ENCODE data around the gene FAM193A. TPM values are rescaled to one million over a fixed set of nuclear protein-coding genes. Genes with fewer than 3 reads are reported as not detected.
"Not testable (repeated sequence)": the region's sequence is repeated elsewhere in the genome, so short reads cannot be mapped to it uniquely, and the experiment has no call there.

The FAM193A gene
- total and polyA plus RNA-seq, 5 donors from 2014 or later: 0.71 to 44.3 (median 1.6) TPM

GRCh38 chr4:2636994-2637393 is 100.5 kb downstream of the FAM193A start:
- H3K27me3 Mint-ChIP-seq; ATAC-seq (ENCODE audit: low read depth in 2 of 2); H3K9me3 ChIP-seq (ENCODE audit: control insufficient read depth in 2 of 2, low read length in 2 of 2); H3K4me3 Mint-ChIP-seq; H3K4me3 ChIP-seq (ENCODE audit: low read depth, low read length); H3K4me1 ChIP-seq (ENCODE audit: control insufficient read depth, insufficient read depth, low read length, poor library complexity, severe bottlenecking); H3K9me3 Mint-ChIP-seq; H3K27ac Mint-ChIP-seq; H3K27ac ChIP-seq (ENCODE audit: insufficient read depth, low read length, poor library complexity, severe bottlenecking); H3K27me3 ChIP-seq (ENCODE audit: control insufficient read depth, insufficient read depth, low read length); DNase-seq; H3K4me1 Mint-ChIP-seq: not testable (repeated sequence)
- H3K36me3 Mint-ChIP-seq: peaks cover 35% of the 10 kb centered on the region
- peaks cover 48% of the 10 kb centered on the region for H3K36me3 ChIP-seq (ENCODE audit: control insufficient read depth, insufficient read depth, low read length)

DNA sequence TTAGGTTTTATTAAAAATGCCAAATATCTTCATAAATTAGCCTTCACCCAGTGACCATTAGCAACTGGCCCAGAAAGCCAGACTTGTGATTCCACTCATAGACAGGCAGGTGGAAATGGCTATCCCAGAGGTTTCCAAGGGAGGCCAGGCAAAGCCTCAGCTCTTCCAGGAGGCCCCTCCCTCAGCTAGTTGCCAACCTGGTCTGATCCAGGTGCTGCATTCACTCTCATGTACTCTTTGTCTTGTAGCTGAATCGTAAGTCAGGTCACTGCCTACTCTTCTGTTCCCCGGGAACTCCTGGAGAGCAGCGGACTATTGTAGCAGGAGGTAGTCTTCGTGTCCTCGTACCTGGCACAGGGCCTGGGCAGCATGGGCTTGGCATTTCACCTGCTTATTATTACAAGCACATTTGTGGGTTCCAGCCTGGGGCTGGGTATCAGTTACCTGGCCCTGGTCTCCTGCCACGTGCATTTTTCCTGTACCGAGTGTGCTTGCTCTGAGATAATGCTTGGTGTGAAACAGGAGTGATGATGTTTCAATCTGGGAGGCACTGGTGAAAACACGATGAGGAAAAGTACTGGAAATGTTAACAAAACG is 101.6 kb downstream of the FAM193A start:
- H3K36me3 ChIP-seq (ENCODE audit: control insufficient read depth, insufficient read depth, low read length): peaks cover 43% of the 10 kb centered on the region
- ATAC-seq (ENCODE audit: low read depth in 2 of 2) (no peak), DNase-seq (no peak)
- H3K4me3 ChIP-seq (ENCODE audit: low read depth, low read length): no peak overlapping the region
- no peaks in the 10 kb centered on the region for H3K4me1 ChIP-seq (ENCODE audit: control insufficient read depth, insufficient read depth, low read length, poor library complexity, severe bottlenecking)
- Mint-ChIP-seq H3K9me3 (no peaks in the 10 kb centered on the region), H3K4me1 (peaks cover 0 to 4% (median 0%) of the 10 kb centered on the region in 4 donors), H3K27me3 (no peaks in the 10 kb centered on the region), H3K27ac (no peak overlapping the region), H3K36me3 (peaks cover 35% of the 10 kb centered on the region), H3K4me3 (no peak overlapping the region)
- H3K9me3 ChIP-seq (ENCODE audit: control insufficient read depth in 2 of 2, low read length in 2 of 2): no peaks in the 10 kb centered on the region
- no peak overlapping the region for H3K27ac ChIP-seq (ENCODE audit: insufficient read depth, low read length, poor library complexity, severe bottlenecking)
- no peaks in the 10 kb centered on the region for H3K27me3 ChIP-seq (ENCODE audit: control insufficient read depth, insufficient read depth, low read length)

GRCh38 chr4:2638730-2639129 is 102.3 kb downstream of the FAM193A start:
- H3K4me3 Mint-ChIP-seq: no peak overlapping the region
- Histone ChIP-seq H3K9me3 (ENCODE audit: control insufficient read depth in 2 of 2, low read length in 2 of 2) (no peaks in the 10 kb centered on the region), H3K4me3 (ENCODE audit: low read depth, low read length) (no peak overlapping the region), H3K27me3 (ENCODE audit: control insufficient read depth, insufficient read depth, low read length) (no peaks in the 10 kb centered on the region), H3K36me3 (ENCODE audit: control insufficient read depth, insufficient read depth, low read length) (peaks cover 49% of the 10 kb centered on the region), H3K27ac (ENCODE audit: insufficient read depth, low read length, poor library complexity, severe bottlenecking) (no peak overlapping the region), H3K4me1 (ENCODE audit: control insufficient read depth, insufficient read depth, low read length, poor library complexity, severe bottlenecking) (no peaks in the 10 kb centered on the region)
- ATAC-seq (ENCODE audit: low read depth in 2 of 2) (no peak), DNase-seq (no peak)
- peak overlapping the region in 1 of 3 donors; percentile 12 for H3K27ac Mint-ChIP-seq
- no peaks in the 10 kb centered on the region for H3K27me3 Mint-ChIP-seq
- no peaks in the 10 kb centered on the region for H3K9me3 Mint-ChIP-seq
- H3K4me1 Mint-ChIP-seq: peaks cover 0 to 4% (median 0%) of the 10 kb centered on the region in 4 donors
- H3K36me3 Mint-ChIP-seq: peaks cover 38% of the 10 kb centered on the region

- no peaks in the 10 kb centered on the region for H3K27me3 ChIP-seq (ENCODE audit: control insufficient read depth, insufficient read depth, low read length)
- DNase-seq (no peak), ATAC-seq (ENCODE audit: low read depth in 2 of 2) (no peak)
- H3K4me1 ChIP-seq (ENCODE audit: control insufficient read depth, insufficient read depth, low read length, poor library complexity, severe bottlenecking): no peaks in the 10 kb centered on the region
- H3K4me3 ChIP-seq (ENCODE audit: low read depth, low read length): no peak overlapping the region
- Mint-ChIP-seq H3K27me3 (no peaks in the 10 kb centered on the region), H3K36me3 (peaks cover 31% of the 10 kb centered on the region), H3K27ac (no peak overlapping the region), H3K9me3 (no peaks in the 10 kb centered on the region), H3K4me1 (no peaks in the 10 kb centered on the region), H3K4me3 (no peak overlapping the region)
- peaks cover 61% of the 10 kb centered on the region for H3K36me3 ChIP-seq (ENCODE audit: control insufficient read depth, insufficient read depth, low read length)
- no peak overlapping the region for H3K27ac ChIP-seq (ENCODE audit: insufficient read depth, low read length, poor library complexity, severe bottlenecking)
- H3K9me3 ChIP-seq (ENCODE audit: control insufficient read depth in 2 of 2, low read length in 2 of 2): no peaks in the 10 kb centered on the region
Observed at GRCh38 chr4:2642968-2643367, 106.5 kb downstream of the FAM193A start.

GRCh38 chr4:2643555-2643954 is 107.1 kb downstream of the FAM193A start:
- Mint-ChIP-seq H3K27me3 (no peaks in the 10 kb centered on the region), H3K36me3 (peaks cover 31% of the 10 kb centered on the region), H3K4me3 (no peak overlapping the region), H3K4me1 (no peaks in the 10 kb centered on the region), H3K9me3 (no peaks in the 10 kb centered on the region), H3K27ac (no peak overlapping the region)
- Histone ChIP-seq H3K27ac (ENCODE audit: insufficient read depth, low read length, poor library complexity, severe bottlenecking) (no peak overlapping the region), H3K4me3 (ENCODE audit: low read depth, low read length) (no peak overlapping the region), H3K36me3 (ENCODE audit: control insufficient read depth, insufficient read depth, low read length) (peaks cover 61% of the 10 kb centered on the region), H3K9me3 (ENCODE audit: control insufficient read depth in 2 of 2, low read length in 2 of 2) (no peaks in the 10 kb centered on the region), H3K4me1 (ENCODE audit: control insufficient read depth, insufficient read depth, low read length, poor library complexity, severe bottlenecking) (no peaks in the 10 kb centered on the region), H3K27me3 (ENCODE audit: control insufficient read depth, insufficient read depth, low read length) (no peaks in the 10 kb centered on the region)
- ATAC-seq (ENCODE audit: low read depth in 2 of 2) (no peak), DNase-seq (no peak)

GRCh38 chr4:2646396-2647149 is 110.1 kb downstream of the FAM193A start:
- no peaks in the 10 kb centered on the region for H3K27me3 Mint-ChIP-seq

GRCh38 chr4:2647403-2648158 is 111.1 kb downstream of the FAM193A start:
- Histone ChIP-seq H3K27ac (ENCODE audit: insufficient read depth, low read length, poor library complexity, severe bottlenecking) (no peak overlapping the region), H3K4me1 (ENCODE audit: control insufficient read depth, insufficient read depth, low read length, poor library complexity, severe bottlenecking) (no peaks in the 10 kb centered on the region), H3K4me3 (ENCODE audit: low read depth, low read length) (no peak overlapping the region), H3K27me3 (ENCODE audit: control insufficient read depth, insufficient read depth, low read length) (no peaks in the 10 kb centered on the region), H3K9me3 (ENCODE audit: control insufficient read depth in 2 of 2, low read length in 2 of 2) (no peaks in the 10 kb centered on the region), H3K36me3 (ENCODE audit: control insufficient read depth, insufficient read depth, low read length) (peaks cover 65% of the 10 kb centered on the region)
- H3K36me3 Mint-ChIP-seq: peaks cover 20% of the 10 kb centered on the region
- H3K4me3 Mint-ChIP-seq: no peak overlapping the region
- no peaks in the 10 kb centered on the region for H3K9me3 Mint-ChIP-seq
- no peaks in the 10 kb centered on the region for H3K27me3 Mint-ChIP-seq
- no peak for DNase-seq
- H3K4me1 Mint-ChIP-seq: peaks cover 0 to 16% (median 15%) of the 10 kb centered on the region in 4 donors
- H3K27ac Mint-ChIP-seq: no peak overlapping the region
- no peak for ATAC-seq (ENCODE audit: low read depth in 2 of 2)

More at GRCh38 chr4:2646396-2647149, 110.1 kb downstream of the FAM193A start:
- Mint-ChIP-seq H3K9me3 (no peaks in the 10 kb centered on the region), H3K36me3 (peaks cover 20% of the 10 kb centered on the region), H3K4me1 (peaks cover 0 to 6% (median 5%) of the 10 kb centered on the region in 4 donors), H3K4me3 (no peak overlapping the region), H3K27ac (no peak overlapping the region)
- H3K9me3 ChIP-seq (ENCODE audit: control insufficient read depth in 2 of 2, low read length in 2 of 2): no peaks in the 10 kb centered on the region
- DNase-seq: no peak
- H3K27ac ChIP-seq (ENCODE audit: insufficient read depth, low read length, poor library complexity, severe bottlenecking): no peak overlapping the region
- H3K36me3 ChIP-seq (ENCODE audit: control insufficient read depth, insufficient read depth, low read length): peaks cover 63% of the 10 kb centered on the region
- ATAC-seq (ENCODE audit: low read depth in 2 of 2): no peak
- H3K4me1 ChIP-seq (ENCODE audit: control insufficient read depth, insufficient read depth, low read length, poor library complexity, severe bottlenecking): no peaks in the 10 kb centered on the region
- H3K27me3 ChIP-seq (ENCODE audit: control insufficient read depth, insufficient read depth, low read length): no peaks in the 10 kb centered on the region
- H3K4me3 ChIP-seq (ENCODE audit: low read depth, low read length): no peak overlapping the region

Data from CD4-positive, CD25-positive, alpha-beta regulatory T cell (primary cell).